SHP77 treated with DMSO at 0.1 percent for 48 hours (cell line): ENCODE results near the gene ETFA.

ENCODE experiments used
- DNase-seq: peaks from one replicate; lab custom pipeline; 2025; lab: John Stamatoyannopoulos, UW

The ETFA gene

DNA sequence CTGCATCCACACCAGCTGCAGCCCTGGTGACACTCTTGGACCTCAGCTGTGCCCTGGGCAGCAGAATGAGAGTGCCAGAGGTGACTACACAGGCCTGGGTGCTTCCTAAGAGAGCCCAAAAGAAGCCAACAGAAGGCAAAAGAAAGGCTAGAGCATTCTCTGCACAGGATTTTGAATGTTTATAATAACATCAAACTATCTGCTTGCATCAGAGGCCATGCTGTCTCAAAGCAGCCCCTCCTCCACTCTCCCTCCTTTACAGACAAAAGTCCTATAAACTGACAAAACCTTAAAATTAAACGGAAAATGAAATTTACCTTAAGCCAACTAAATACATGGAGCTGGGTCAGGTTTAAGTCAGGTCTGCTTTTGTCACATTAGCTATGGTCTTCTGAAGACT is 95.6 kb downstream of the ETFA start:
- DNase-seq = no peak

DNA sequence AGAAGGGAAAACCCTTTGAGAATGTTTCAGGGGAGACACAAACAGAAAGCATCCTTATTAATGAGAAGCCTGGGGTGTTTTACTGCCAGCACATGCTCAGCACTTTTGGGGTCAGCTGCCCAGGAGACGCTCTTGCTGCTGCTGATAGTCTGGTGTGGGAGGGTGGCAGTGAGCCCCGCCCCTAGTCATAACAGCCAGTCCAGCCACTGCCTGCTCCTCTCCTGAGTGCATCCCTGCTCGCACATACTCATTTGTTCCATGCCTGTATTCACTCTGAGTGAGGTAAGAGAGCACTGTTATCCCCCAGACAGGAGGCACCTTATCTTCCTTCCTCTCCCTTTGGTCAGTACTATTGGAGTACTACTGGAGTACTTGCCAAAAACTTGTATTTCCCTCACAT is 101.3 kb downstream of the ETFA start:
- no peak for DNase-seq

DNA sequence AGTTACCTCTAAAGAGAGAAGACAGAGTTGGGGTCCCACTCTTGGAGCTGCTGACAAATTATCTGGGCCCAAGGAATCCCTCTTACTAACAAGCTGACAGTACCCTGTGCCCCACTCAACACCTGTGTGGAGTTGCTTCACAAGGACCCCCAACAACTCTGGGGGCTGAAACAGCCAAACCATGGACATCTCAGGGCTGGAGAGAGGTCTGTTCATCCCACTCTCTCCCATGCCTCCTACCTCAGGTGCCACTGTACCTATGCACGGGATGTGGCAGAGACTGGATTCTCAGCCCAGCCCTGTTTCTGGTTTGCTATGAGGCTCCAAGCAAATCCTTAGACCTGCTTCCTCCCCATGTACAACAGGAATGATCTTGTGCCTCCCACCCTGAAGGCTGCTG is 101.7 kb downstream of the ETFA start:
- no peak for DNase-seq

DNA sequence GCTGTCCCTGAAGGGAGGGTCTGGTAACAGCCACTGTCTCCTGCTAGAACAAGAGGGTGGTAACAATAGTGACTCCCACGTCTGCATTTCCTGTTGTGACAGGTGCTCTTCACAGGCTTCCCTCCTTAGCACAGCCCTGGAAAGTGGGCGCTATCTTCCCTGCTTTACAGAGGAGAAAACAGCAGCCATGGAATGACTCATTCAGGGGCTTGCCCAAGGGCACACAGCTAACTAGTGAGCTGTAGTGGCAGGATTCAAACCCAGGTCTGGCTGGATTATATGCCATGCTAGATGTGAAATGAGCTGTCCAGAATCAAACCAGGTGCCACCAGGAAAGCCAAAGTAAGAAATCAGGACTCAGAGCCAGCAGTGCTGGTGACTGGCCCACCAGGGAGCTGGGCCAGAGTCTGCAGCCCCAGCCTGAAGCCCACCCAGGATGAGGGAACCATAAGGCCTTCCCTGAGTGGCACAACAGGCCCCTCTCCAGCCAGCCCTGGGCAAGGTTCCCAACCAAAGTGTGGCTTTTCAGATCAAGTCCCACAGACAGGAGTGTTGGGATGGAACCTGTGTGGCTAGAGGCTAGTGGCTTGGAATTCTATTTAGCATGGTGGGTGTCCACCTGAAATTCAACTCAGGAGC is 102.4 kb downstream of the ETFA start:
- no peak for DNase-seq

DNA sequence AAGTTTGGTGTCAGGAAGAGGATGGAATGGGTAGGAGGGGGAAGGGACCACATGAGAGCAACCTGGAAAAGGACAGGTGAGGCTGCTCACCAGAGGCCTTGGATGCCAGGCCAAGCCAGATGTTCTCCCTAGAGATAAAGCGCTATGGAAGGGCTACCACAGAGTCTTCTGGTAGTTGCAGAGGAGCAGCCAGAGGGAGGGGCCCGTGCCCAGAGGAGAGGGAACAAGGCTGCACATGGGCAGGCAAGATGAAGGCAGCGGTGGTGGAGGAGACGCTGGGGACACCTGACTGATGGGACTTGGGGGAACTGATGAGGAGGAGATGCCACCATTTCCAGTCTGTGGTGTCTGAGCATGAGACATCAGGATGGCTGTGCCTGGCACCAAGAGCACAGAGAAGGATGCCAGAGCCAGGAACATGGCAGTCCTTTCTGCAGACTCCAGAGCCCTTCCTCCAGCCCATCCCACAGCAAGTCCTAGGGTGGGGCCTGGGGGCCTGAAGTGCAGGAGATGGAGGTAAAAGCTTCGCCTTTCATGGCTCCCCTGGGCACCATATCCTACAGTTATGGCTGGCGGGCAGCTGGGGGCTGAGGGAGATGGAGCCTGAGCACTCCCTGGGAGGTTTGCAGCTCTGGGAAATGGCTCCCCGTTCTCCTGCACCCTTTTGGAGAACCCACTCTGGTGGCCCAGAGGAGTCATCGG is 103.0 kb downstream of the ETFA start:
- DNase-seq = no peak

DNA sequence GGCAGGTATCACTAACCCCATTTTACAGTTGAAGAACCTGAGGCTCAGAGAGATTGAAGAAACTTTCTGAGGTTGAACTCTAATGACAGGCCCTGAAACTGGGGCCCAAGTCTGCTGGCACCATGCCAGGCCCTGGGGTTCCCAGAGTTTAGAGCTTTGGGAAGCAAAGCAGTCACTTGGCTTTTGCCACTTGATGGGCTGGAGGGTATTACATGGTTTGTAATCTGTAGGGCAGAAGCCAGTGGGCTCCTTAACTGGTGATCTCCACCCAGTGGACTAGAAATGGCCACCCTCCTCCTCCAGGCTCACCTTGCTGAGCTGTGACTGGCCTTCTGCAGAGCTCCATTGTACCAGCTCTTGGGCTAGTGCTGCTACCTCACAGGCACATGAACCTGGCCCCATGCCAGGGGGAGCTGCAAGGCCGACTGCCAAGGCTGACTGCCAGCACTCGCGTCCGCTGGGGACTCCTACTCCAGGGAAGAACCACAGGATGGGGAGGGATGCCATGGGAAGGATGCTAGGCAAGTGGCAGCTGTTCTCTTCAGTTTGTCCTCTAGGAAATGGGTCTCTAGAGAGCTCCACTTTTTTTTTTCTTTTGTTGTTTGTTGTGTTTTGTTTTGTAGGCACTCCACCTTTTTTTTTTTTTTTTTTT is 104.8 kb downstream of the ETFA start:
- DNase-seq = peak; percentile 67

DNA sequence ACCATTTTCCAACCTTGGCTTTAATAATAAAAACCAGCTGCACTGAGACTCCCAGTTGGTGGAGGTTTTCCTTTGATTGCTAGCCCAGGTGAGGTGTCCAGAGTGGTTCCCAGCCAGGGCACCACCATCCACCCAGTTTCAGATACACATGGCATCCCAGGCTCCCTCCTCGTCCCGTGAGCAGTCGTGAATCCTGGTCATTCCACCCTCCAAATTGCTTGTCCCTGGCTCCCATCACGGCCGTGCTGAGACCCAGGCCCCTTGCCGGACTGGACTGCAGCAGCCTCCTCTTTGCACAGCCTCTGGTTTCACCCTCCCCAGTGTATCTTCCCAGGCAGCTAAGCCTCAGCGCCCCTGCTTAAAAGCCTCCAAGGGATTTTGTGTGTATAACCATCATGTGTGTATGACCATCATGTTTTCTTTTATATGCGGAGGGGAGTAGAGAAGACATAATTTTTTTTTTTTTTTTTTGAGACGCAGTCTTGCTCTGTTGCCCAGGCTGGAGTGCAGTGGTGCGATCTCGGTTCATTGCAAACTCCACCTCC is 106.3 kb downstream of the ETFA start:
- no peak for DNase-seq

DNA sequence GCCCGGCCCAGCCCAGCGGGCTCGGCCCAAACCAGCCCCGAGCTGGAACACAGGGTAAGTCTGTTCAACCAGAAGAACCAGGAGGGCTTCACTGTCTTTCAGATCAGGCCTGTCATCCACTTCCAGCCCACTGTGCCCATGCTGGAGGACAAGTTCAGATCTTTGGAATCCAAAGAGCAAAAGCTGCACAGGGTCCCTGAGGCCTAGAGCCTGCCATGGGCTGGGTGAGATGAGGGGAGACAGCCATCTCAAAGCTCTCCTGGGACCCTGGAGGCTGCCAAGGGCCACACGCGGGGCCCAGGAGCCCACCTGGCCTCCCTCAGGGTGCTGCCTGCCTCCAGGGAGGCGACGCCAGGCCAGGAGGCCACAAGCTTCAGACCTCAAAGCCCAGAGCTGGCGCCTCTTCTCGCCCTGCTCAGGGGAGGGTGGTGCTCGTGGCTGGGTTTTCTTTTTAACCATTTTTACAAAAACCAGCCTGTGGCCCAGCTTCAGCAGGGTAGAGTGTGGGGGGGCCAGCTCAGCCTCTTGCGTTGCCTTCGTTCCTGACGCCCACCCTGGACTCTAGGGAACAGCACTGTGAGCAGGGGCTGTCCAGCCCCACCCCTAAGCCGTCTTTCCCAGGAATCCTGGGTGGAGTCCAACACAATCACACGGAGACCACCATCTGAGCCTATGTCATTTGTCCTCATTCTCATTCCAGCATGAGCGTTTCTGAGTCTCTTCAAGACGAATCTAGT is 107.0 kb downstream of the ETFA start:
- no peak for DNase-seq

DNA sequence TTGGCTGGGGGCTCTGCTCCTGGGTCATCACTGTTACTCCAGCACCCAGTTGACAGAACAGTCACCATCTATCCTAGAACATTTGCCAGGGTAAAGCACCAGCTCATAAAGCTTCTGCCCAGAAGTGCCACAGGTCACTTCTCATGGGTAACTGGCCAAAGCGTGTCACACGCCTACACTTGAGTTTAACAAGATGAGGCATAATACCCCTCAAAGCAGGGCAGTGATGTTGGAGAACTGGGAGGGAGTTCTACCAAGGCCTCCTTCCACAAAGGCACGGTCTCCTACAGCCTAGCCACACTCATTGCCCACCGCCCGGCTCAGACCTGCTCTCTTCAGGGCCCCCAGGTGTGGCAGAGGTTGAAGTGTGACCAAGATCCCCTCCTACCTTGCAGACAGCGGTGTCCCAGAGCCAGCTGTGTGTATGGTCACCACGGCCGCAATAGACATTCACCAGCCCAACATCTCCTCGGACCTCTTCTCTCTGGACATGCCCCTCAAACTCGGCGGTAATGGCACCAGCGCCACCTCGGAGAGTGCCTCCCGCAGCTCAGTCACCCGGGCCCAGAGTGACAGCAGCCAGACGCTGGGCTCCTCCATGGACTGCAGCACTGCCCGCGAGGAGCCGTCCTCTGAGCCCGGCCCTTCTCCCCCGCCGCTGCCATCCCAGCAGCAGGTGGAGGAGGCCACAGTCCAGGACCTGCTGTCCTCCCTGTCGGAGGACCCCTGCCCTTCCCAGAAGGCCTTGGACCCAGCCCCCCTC is 107.7 kb downstream of the ETFA start:
- DNase-seq = no peak

DNA sequence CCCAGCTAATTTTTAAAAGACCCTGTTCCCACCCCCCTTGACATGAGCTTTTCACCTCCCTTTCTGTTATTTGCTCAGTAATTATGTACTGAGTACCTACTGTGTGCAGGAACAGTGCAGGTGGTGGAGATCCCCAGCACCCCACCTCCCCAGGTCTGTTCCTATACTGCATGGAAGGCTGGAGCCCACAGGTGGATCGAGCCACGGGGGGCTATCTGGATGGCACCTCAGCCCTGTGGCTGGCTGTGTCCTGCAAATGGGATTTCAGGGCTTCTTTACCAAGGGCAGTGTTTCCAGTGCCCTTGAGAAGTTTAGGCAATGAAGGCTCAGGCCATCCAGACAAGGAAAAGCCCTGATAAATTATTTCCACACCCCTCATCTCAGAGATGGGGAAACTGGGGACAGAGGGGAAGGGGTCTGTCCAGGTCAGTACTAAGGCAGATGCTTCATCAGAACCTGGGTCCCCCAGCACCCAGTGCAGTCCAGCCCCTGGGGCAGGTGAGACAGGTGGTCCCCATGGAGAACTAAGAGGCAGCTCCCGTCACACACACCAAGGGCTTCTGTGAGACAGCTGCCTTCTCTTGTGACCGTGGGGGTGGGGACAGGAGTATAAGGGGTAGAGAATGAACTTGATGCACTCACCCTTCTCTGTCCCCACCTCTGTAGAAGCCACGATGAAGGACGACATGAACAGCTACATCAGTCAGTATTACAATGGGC is 109.6 kb downstream of the ETFA start:
- no peak for DNase-seq

DNA sequence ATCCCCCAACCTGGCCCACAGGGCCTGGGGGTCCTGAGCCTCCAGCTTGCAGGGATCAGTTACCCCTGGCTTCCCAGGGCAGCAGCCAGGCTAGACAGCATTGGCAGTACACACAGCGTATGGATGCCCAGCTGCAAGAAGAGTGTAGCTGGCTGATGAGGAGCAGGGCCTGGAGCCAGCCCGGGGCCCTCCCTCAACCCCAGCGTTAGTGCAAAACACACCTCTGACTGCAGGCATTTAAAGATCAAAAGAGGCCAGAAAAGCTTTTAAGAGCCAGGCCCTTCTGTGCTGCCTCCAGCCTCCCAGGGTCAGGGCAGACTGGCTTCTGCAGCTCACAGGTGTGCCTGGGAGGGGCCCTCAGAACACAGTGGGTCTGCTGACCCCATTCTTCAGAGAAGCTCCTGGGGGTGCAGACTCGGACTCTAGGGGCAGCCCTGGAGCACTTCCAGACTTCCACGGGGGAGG is 110.6 kb downstream of the ETFA start:
- DNase-seq = no peak

DNA sequence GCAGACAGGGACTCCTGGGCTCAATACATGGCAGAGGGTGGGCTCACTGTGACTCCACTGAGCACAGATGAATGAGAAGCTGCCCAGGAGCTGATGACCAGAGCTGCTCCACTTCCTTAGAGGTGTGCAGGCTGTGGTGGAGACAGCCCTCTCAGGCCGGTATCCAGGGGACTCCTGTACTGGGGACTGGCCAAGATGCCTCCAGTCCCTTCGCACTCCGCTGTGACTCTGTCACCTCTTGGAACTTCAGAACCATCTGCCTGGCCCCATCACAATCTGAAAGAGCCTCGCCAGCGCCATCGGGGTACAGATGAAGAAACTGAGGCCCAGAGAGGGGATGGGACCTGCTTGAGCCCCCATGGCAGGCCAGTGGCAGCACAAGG is 111.2 kb downstream of the ETFA start:
- DNase-seq = no peak

DNA sequence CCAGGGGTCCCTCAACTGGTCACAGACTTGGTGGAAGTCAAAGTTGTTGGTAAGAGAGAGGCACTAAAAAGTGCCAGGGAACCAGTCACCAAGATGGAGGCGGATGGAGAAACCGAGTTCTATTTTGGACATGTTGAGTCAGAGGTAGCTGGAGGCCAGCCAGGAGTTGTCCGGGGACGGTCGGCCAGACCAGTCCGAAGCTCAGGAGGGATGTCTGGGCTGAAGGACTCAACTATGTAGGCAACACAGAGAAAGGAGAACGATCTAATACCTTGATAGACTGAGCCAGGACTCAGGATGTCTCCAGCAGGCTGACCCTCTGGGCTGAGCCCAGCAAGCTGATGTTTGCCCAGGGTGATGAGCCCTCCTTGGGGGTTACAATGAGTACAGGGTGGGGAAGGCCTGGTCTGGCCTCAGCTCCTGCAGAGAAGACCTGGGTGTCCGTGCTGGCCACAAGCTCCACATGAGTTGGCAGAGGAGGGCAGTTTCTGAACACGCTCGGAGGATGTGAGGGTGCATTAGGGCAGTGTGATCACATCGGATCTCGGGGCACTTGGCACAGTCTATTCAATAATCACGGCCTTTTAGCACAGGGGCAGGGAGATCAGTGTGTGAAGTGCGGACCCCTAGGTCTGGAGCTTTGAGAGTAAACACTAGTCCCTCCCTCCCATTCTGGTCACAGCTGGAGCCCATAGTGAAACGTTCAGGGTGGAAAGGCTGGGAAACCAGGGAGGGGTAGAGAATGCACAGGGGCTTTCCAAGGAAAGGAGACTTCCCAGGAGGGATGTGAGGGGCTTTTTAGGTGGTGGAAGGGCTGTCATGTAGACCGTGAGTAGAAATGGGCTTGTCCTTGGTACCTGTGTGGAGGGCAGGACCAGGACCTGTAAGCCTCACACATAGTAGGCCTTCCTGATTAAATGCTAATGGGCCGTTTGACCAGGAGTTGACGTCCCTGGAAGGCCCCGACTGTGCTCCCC is 111.9 kb downstream of the ETFA start:
- no peak for DNase-seq

DNA sequence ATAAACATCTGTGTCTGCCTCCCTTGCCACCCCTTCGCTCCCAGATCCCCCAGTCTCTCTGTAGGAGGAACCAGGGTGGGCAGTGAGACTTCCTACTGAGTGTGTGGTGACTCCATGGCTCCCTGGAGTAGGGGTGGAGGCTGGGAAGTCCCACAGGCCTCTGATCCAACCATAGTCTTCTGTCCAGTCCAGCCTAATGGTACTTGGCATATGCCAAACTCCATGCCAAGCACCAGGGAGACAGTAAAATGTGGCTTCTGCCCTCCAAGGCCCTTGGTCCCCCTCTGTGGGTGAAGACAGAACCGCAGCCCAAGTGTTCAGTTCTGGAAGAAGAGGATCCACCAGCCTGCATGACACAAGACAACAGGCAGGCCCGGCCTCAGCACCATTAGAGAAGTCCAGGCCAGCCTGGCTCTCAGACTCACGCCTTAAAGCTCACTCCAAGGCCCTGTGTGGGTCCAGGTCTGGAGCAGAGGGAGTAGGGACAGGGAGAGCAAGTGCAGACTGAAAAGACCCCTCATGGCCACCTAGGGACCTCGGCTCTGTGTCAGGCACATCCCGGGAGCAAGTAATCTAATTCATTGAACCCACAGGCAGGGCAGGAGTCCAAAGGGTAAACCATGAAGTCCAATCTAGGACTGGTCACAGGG is 112.7 kb downstream of the ETFA start:
- no peak for DNase-seq

DNA sequence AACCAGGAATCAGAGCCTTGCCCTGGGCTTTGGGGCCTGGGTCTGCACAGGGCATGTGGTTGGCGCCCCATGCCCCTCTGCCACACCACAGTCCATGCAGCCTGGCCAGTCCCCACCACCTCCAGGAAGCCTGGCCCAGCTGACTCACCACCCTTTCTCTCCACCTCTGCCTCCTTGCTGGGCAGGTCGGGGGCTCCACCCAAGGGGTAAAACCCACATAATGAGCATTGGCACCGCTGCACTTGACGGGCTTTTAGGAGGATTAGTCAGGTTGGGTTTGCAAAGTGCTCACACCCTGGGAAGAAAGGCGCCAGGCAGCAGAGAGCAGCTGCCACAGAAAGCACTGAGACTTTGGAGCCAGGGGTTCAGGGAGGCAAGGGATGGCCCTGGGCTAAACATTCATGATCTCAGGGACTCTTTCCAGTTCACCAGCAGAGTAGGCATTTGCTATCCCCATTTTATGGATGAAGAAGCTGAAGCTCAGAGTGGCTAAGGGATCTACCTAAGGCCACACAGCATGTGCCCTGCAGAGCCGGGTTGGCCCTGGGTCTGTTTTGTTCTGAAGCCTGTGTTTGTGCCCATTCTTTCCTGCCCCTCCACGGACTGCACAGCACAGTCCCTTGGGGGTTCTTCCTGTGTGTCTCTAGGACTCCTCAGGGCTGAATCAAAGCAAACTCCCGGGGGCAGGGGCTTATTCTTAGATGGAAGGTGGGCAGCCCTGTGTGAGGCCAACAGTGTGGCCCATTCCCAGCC is 113.4 kb downstream of the ETFA start:
- no peak for DNase-seq

DNA sequence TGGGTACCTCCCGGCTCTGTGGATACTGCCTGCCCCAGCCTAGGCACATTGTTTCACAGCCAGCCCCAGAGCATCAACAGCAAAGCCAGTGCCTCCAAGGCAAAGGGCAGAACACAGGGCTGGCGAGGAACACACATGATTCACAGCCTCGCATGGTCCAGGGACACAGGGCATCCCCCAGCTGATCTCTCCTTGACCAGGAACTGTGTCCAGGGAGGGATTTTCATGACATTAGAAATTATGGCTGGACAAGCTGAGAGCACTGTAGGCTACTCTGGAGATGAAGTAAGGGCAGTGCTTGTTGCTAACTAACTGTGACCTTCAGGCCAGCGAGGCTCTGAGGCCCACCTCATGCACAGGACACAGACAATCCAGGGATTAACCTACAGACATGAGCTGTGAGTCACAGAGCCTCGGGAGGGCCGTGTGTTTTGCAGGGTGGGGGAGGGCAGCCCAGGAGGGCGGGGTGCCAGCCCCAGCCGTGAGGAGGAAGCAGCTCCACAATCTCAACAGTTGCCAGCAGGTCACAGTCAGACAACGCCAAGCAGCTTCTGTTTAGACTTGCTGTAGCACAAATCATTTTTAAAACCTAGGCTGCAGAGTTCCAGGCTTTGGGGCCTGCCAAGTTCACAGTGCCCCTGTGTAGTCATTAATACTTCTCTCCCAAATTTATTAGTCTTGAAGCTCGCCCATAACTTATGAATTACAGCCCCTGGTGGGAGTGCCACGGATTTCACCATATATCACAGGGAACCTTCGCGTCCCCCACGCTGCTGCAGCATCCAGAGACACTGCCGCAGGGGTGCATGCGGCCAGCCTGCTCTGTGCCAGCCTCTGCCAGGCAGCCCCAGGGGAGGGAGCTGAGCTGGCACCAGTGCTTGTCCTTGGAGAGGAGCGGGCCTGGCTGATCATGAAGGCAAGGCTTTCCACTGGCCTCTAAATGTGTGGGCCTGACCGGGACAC is 114.7 kb downstream of the ETFA start:
- DNase-seq = no peak

DNA sequence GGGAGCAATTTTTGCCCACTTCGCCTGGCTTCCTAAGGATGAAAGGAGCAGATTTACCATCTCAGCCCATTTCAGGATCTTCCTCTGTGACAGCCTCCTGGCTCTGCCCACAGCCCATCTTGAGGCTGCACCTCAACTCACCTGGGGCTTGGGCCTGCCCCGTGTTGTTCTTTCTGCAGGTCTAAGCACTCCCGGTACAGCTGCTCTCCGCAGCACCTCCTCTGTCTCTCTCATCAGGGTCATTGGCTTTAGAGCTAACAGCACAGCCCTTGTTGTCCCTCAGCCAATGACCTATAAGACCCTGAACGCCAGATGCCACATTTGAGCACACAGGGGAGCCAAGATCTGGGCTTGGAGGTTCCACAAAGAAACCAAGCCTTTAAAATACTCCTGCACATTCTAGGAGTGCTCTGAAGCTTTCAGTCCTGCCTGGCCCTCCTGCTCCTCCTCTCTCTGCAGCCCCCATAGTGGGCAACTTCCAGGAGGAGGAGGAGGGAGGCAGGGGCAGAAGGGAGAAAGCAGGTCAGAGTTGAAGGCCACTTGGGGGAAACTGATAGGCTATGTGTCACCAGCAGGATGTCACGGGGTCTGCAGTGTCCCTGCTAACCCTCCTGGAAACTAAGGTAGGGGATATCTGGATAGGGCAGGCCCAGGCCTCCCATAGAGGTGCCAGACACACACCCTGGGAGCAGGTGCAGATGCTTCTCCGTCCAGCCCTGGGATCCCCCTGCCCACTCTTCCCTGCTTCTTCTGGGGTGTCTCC is 115.6 kb downstream of the ETFA start:
- DNase-seq = no peak
